GM18870 (cell line): ENCODE results near the gene CPA5.

ENCODE experiments used
- ATAC-seq: cut with Tn5 transposase; IDR thresholded peaks from one replicate; pipeline ENCODE4 v1.9.1; 2021; ENCODE audit warnings: moderate library complexity; ENCODE audit not compliant: unreplicated experiment

CPA5 gene

GRCh38 chr7:130332259-130333053 is 12.2 kb upstream of the CPA5 start:
- no peak for ATAC-seq

- ATAC-seq: no peak
Measured at GRCh38 chr7:130333832-130334231, 10.8 kb upstream of the CPA5 start.

DNA sequence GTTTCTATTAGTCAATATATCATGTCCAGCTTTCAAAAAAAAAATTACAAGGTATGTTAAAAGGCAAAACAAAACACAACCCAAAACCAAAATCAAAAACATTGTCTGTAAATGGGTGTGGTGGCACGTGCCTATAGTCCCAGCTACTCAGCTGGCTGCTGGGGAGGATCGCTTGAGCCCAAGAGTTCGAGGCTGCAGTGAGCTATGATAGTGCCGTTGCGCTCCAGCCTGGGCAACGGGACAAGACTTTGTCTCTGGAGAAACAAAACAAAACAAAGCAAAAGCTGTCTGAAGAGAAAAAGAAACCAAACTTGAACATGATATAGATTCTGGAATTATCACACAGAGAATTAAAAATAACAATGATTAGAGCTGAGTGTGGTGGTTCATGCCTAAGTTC is 10.3 kb upstream of the CPA5 start:
- ATAC-seq: no peak

DNA sequence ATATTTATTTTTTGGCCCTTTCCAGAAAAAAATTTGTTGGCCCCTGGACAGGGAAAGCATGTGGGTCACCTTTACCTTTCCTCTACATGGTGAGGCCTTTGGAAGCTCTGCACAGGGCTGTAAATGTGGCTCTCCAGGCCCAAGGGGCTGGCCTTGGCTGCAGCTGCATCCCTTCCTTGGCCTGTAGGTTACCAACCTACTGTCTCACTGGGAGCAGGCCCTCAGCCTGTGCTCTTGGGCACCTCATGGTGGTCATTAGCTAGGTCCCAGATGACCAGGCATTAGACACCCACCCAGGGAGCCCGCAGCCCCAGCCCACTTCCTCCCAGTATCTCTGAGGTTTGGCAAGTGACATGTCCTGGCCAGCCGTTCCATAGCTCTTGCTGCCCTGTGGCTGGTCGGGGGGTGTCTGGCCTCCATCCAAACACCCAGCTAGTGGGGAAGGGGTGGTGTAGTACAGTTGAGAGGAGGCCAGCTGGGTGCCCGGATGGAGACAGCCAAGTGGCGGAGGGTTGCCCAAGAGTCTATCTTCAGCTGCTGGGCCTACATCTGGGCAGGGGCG is 7.1 kb upstream of the CPA5 start:
- ATAC-seq: no peak

DNA sequence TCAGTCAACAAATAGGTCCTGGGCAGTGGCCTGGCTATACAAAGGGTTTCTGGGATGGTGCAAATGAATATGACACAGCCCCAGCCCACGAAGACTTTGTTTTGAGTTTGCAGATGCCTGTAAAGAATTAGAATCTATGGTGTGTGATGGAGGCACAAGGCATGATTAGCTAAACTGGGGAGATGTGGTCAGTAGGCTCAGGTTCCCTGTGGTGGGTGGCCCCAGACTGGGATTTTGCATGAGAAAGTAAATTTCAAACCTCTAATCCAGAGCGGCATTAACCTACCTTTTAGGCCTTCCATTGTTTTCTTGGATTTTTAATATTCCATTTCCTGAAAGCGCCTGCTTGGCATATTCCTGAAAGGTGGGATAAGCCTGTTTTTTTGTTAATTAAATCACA is 6.4 kb upstream of the CPA5 start:
- ATAC-seq: no peak

DNA sequence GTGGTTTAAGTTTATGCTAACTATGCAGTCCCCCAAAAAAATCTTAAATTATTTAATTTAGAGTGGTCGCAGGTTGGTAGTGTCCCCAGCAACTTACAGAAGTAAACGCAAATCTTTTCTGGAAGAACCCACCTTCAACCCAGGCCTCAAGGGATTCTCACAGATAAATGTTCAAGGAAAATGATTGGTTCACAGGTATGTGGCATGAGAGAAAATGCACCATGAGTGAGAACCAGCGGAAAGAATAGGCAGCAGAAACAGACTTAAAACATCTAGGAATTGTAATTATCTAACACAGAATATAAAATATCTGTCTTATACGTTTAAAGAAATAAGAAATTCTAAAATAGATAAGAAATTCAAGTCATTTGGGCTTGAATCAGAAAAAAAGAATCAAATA is 2.7 kb upstream of the CPA5 start:
- ATAC-seq: no peak

DNA sequence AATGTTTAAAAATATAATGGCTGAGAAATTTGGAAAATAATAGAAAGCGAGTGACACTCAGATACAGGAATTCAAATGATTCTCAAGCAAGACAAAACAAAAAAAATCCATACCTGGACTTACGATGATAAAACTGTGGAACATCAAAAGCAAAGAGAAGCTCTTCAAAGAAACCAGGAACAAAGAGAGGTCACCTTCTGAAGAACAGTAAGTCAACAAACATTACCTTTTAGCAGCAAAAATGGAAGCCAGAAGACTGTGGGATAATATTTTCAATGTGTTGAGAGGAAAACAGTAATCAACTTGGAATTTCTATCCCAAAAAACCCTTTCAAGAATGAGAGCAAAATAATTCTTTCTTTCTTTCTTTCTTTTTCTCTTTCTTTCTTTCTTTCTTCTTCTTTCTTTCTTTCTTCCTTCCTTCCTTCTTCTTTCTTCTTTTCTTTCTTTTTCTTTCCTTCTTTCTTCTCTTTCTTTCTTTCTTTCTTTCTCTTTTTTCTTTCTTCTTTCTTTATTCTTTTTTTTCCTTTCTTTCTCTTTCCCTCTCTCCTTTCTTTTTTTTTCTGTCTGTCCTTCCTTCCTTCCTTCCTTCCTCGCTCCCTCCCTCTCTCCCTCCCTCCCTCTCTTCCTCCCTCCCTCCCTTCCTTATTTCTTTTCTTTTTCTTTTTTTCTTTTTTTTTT is 1.8 kb upstream of the CPA5 start:
- ATAC-seq: no peak

GRCh38 chr7:130345136-130345535 is 520 bp downstream of the CPA5 start:
- ATAC-seq: no peak

- ATAC-seq: no peak
Measured at GRCh38 chr7:130345725-130346124, 1.1 kb downstream of the CPA5 start.

- ATAC-seq: no peak
Measured at GRCh38 chr7:130346177-130346905, 1.7 kb downstream of the CPA5 start.

DNA sequence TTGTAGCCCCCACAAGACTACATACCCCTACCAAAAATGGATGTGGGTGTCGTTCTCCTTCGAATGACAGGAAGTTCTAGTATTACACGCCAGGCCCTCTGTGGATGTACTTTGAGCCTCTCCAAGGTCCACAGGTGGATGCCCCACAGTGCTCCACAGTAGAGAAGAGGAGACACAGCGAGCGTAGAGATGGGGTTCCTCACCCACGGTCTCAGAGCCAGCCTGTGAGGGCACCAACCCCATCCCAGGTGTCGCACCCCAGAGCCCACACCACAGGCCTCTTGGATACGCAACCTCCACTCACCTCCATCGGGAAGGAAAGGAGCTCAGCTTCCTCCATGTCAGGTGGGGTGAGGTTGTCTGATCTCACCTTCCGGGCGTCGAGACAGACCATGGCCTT is 2.3 kb downstream of the CPA5 start:
- no peak for ATAC-seq

- no peak for ATAC-seq
Measured at GRCh38 chr7:130349911-130350782, 5.5 kb downstream of the CPA5 start.

GRCh38 chr7:130350945-130351790 is 6.6 kb downstream of the CPA5 start:
- ATAC-seq: no peak

GRCh38 chr7:130351791-130352090 is 7.1 kb downstream of the CPA5 start:
- no peak for ATAC-seq

- no peak for ATAC-seq
Measured at GRCh38 chr7:130352194-130353074, 7.8 kb downstream of the CPA5 start.

DNA sequence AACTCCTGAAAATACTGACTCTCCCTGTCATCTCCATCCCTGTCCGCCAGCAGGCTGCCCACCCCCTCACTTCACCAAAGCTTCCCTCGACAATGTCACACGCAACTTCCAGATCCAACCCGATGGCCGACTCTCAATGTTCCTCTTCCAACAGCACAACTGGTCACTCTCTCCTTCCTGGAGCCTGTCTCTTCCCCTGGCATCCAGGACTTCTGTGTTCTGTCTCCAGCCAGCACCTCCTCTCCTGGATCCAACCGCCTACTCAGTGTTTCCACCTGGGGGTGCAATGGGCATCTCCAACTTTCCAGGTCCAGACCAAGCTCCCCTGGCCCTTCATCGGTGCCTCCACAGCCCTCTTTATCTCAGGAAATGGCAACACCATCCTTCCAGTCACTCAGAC is 8.6 kb downstream of the CPA5 start:
- ATAC-seq: no peak

DNA sequence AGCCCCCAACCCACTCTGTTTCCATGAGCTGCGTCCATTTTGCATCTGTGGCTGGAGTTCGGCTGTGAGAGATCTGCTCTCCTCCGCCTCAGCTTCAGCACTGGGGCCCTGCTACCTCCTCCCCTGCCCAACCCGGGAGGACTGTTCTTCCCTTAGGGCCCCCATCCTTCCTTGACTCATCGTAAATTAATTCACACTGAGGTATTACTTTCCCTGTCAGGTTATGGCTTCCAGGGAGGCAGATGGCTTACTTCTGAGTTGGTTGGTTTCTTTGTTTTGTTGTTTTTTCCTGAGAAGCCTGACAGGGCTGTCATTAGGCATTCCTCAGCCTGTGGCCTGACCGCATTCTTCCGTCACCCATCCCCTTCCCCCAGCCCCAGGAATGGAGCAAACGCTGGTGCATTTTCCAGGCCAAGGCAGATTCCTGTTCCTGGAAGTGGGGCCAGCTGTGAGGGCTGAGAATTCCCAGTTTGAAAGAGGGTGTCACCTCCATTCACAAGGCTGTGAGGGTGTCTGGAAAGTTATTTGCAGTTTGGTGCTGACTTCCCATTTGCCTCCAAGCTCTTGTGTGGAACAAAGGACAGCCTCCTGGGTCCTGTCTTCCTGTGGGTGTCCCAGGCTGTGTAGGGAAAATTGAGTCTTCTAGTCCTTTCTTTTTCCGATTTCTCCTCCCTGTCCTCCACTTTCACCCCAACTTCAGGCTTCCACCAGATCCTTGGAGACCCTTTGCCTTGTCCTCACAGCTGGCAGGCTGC is 11.7 kb downstream of the CPA5 start:
- ATAC-seq: no peak

DNA sequence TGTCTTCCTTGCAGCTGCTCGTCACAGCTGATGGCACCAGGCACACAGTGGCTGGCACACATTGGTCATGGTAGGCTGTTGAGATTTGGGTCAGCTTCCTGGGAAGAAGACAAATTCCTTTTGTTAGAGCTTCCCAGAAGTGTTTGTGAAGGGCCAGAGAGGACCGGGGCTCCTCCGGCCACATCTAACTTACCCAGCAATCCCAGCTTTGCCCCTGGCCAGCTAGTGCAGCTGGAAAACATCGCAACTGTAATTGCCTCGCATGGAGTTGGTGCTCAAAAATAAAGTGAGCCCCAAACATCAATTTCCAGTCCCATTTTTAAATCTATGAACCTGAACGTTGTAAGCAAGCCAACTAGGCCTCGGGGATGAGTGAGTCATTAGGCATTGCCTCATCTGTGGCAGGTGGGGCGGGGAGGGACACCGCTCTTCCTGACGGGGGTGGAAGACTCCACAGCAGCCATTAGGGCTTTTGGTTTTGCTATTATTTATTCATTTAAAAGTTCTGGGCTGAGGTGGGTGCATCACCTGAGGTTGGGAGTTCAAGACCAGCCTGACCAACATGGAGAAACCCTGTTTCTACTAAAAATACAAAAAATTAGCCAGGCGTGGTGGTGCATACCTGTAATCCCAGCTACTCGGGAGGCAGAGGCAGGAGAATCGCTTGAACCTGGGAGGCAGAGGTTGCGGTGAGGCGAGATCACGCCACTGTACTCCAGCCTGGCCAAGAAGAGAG is 12.4 kb downstream of the CPA5 start:
- no peak for ATAC-seq
